Measurements from ENCODE around the gene PIEZO2. TPM values are rescaled to one million over a fixed set of nuclear protein-coding genes. Genes with fewer than 3 reads are reported as not detected.

PIEZO2 gene
- total and polyA plus RNA-seq, 2 of the 8 experiments (the other 6 are each of a cell fraction or from before 2014, with no cell fraction given), result 4.7 to 16.5 TPM

GRCh38 chr18:11037533-11038240, 111.7 kb downstream of the PIEZO2 start:
- ChIA-PET CTCF (ENCODE audit: partially characterized antibody) (interaction anchor here (1.1 to 3.7 kb wide), 2 partner anchors 116 to 186 kb away, joined by 6 to 10 read pairs; no protein-coding TSS in a partner anchor), POLR2A (ENCODE audit: partially characterized antibody) (no interaction called here)
- Histone ChIP-seq H3K36me3 (ENCODE audit: control insufficient read depth in 2 of 4, insufficient read depth in 4 of 4, low read length in 3 of 4) (no peaks in the 10 kb centered on the region), H3K79me1 (ENCODE audit: low read depth, low read length) (no peaks in the 10 kb centered on the region), H2BK5ac (ENCODE audit: low read depth, low read length) (no peak overlapping the region), H4K8ac (ENCODE audit: extremely low read depth, insufficient read depth, low read length) (no peak overlapping the region), H3K9me3 (ENCODE audit: insufficient read depth in 2 of 2, low read depth in 1 of 2, low read length in 1 of 2) (no peaks in the 10 kb centered on the region), H3K14ac (ENCODE audit: insufficient read length) (no peak overlapping the region), H4K20me1 (replicated peaks in 1 of 2; ENCODE audit: control insufficient read depth in 1 of 2, insufficient read depth in 2 of 2, low read length in 2 of 2) (no peaks in the 10 kb centered on the region), H2AFZ (ENCODE audit: low read length) (no peak overlapping the region), H3K4me1 (replicated peaks in 1 of 4; ENCODE audit: control insufficient read depth in 3 of 4, insufficient read depth in 4 of 4, low read length in 3 of 4) (peaks cover 0 to 8% (median 4%) of the 10 kb centered on the region in 4 experiments; a peak in 3 of 7 replicates), H3K4me3 (ENCODE audit: extremely low read depth in 1 of 4, insufficient read depth in 2 of 4, low read depth in 3 of 4, low read length in 4 of 4) (no peak overlapping the region), H3K27ac (ENCODE audit: low read depth, low read length) (no peak overlapping the region), H2BK120ac (replicated peaks; ENCODE audit: low read depth, low read length) (no peak overlapping the region), H3K27me3 (replicated peaks in 1 of 4; ENCODE audit: control insufficient read depth in 3 of 4, extremely low read depth in 1 of 4, insufficient read depth in 3 of 4, low read length in 3 of 4) (no peaks in the 10 kb centered on the region), H3K56ac (replicated peaks; ENCODE audit: insufficient read length, low read depth, low read length) (no peak overlapping the region), H3K4me2 (ENCODE audit: insufficient read depth in 1 of 2, low read depth in 2 of 2, low read length in 2 of 2) (no peak overlapping the region), H3K9ac (replicated peaks in 1 of 4; ENCODE audit: extremely low read depth in 1 of 4, low read depth in 3 of 4, low read length in 3 of 4) (no peak overlapping the region), H2BK20ac (ENCODE audit: low read length) (no peak overlapping the region), H2AK5ac (ENCODE audit: low read depth, low read length) (no peak overlapping the region), H3K4ac (replicated peaks; ENCODE audit: insufficient read length, low read depth, low read length) (no peak overlapping the region), H2BK12ac (ENCODE audit: low read depth, low read length) (no peak overlapping the region), H2BK15ac (ENCODE audit: low read length) (no peak overlapping the region), H3K79me2 (ENCODE audit: control insufficient read depth in 1 of 2, insufficient read depth in 2 of 2, low read length in 2 of 2) (no peaks in the 10 kb centered on the region), H3K23me2 (ENCODE audit: low read depth, low read length) (no peaks in the 10 kb centered on the region), H3K23ac (ENCODE audit: insufficient read length) (no peak overlapping the region), H4K5ac (ENCODE audit: insufficient read length, low read depth, low read length) (no peak overlapping the region), H3K18ac (ENCODE audit: extremely low read depth, low read length) (no peak overlapping the region), H4K91ac (replicated peaks; ENCODE audit: insufficient read length, low read length) (no peak overlapping the region)
- WGBS, 2 experiments (ENCODE audit: extremely low coverage in 1 of 2, insufficient coverage in 1 of 2, insufficient read length in 1 of 2, insufficient replicate concordance in 2 of 2, low coverage in 1 of 2, low lambda C conversion rate in 2 of 2, missing lambda C conversion rate in 1 of 2), result 75% methylated on average over 3 of the region's 3 CpGs; no CpG with 5 or more reads in 1 of the 2 experiments
- FAIRE-seq, result no peak
- no peak for DNase-seq (ENCODE audit: low read depth in 1 of 2, low spot score in 2 of 2)
- TF ChIP-seq KDM5A (IDR thresholded peaks at IDR 0.05; ENCODE audit: low read length) (no peak), RXRA (IDR thresholded peaks at IDR 0.05; ENCODE audit: insufficient read depth, low read depth, low read length) (no peak), KDM4A (IDR thresholded peaks at IDR 0.05; ENCODE audit: low read depth, low read length, severe bottlenecking) (no peak), SUZ12 (IDR thresholded peaks at IDR 0.05; ENCODE audit: low read length) (no peak), NANOG (IDR thresholded peaks at IDR 0.05; ENCODE audit: insufficient read depth, low read depth, low read length, poor library complexity, severe bottlenecking) (no peak), PHF8 (conservative IDR thresholded peaks at IDR 0.05; ENCODE audit: low read depth, low read length) (no peak), SP1 (IDR thresholded peaks at IDR 0.05; ENCODE audit: low read depth, low read length) (no peak), GABPA (IDR thresholded peaks at IDR 0.05; ENCODE audit: borderline replicate concordance, insufficient read depth, low read length) (no peak), ASH2L (IDR thresholded peaks at IDR 0.05; ENCODE audit: low read length) (no peak), FOSL1 (IDR thresholded peaks at IDR 0.05; ENCODE audit: insufficient read depth, low read depth, low read length) (no peak), TAF1 (IDR thresholded peaks at IDR 0.05; ENCODE audit: low read depth, low read length) (no peak), CBX5 (IDR thresholded peaks at IDR 0.05; ENCODE audit: low read depth, low read length) (no peak)
